T47D (cell line): ENCODE data around the gene HOXB8.

Experiments
- DNase-seq, 2 experiments: peaks; one replicate each; pipeline versions ENCODE4 v3.0.0 to v3.0.0-alpha.2; 2011 to 2012; ENCODE audit warnings: low read depth in 1 of 2, low spot score in 1 of 2
- JUND ChIP-seq: IDR thresholded peaks from 2 replicates; pipeline ENCODE4 v1.6.1; 2012; ENCODE audit warnings: low read depth
- in situ Hi-C: cut with HindIII; loops from 2 replicates; pipeline ENCODE4 v1.10.0; 2016; ENCODE audit warnings: low sequenced_read_pairs, low pct_unique_long_range_greater_than_20kb

HOXB8 gene

DNA sequence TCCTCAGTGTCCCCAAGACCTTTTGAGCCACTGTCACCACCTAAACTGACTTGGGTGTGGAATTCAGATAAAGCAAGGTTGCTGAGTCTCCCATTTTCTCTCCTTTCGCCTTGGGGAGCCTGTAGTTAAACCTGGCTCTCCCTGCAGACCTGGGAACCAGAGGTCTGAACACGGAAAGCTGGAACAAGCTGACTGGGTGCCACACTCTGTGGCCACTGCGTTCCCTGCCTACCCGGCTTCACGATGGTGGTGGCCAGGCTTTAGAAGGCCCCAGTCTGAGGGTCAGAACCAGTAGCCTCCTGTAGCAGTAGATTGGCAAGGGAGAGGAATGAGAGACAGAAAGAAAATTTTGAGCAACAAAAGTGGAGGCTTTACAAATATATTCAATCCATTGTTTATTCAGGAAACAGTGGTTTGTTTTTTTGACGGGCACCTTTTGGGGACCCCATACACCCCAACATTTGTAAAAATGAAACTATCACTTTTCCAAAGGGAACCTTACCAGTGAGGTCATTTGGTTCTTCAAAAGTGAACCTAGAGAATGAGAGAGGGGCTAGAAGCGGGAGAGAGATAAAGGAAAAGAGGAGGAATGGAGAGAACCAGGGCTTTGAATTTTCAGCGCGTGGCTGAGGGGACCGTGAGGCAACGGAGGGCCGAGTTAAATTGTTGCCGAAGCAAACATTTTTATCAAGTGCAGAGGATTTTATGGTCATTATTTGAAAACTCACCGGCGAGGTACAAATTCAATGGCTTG lies 1.8 kb upstream of the HOXB8 start:
- DNase-seq: no peak
- TF ChIP-seq JUND: no peak
- in situ Hi-C loops: no loop called here

GRCh38 chr17:48615963-48616716 lies 1.0 kb upstream of the HOXB8 start:
- in situ Hi-C loops: no loop called here
- no peak for DNase-seq
- TF ChIP-seq JUND: no peak

GRCh38 chr17:48613862-48614694 lies 1.0 kb downstream of the HOXB8 start:
- in situ Hi-C loops: no loop called here
- no peak for DNase-seq
- TF ChIP-seq JUND: no peak

- peak in 1 of 2 experiments; percentile 57 for DNase-seq
- in situ Hi-C loops: no loop called here
- TF ChIP-seq JUND: no peak
Measured at GRCh38 chr17:48612854-48613691, 2.0 kb downstream of the HOXB8 start.

DNA sequence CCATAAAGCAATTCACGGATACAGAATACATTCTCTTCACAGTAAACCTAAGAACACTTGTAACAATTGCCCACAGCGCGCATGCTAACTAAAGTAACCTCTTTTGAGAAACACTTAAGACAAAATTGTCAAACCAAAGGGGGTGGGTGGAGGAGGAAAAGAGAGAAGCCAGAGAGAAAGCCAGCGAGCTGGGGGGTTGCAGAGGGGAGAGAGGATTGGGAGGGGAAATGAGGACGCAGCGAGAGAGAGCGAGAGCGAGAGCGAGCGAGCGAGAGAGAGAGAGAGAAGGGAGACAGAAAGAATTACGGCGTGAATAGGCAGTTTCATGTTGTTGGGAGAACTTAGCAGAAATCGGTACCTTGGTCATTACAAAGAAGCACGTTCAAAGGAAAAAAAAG lies 2.6 kb downstream of the HOXB8 start:
- TF ChIP-seq JUND: no peak
- DNase-seq: no peak
- in situ Hi-C loops: no loop called here

DNA sequence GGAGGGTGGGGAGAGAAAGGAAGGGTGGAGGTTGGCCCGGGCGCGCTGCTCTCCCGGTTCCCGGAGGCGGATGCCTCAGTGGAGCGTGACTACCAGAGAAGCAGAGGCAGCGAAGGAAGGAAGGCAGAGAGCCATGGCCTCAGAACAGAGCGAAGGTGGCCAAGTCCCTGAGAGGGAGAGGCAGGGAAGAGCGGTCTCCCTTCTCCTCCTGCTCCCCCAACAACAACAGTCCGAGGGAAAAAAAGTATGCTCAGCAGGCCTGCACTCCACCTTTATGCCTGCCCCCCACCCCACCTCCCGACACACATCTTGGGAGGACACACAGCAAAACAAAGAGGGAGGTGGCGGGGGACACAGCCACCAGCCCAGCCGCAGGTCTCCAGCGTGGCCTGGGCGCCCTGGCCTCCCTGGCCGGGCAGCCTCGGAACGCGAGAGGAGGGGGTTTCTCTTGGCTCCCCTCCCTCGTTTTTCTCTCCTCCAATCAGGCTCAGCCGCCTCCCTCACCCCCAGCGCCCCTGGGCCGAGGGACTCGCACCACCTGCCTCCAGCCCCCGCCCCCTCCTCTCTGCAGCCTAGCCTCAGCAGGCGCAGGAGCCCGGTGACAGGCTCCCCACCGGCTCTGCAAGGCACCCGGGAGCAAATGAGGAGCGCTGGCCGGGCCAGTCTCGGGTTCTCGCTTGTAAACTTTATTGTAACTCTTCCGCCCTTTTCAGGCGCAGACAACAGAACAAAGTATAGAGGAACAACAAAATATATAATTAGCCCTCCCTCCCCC lies 3.2 kb downstream of the HOXB8 start:
- DNase-seq: peak in 1 of 2 experiments; percentile 60
- in situ Hi-C loops: no loop called here
- TF ChIP-seq JUND: no peak

- in situ Hi-C loops: no loop called here
- no peak for TF ChIP-seq JUND
- DNase-seq: peak; percentile 60 to 70
Measured at GRCh38 chr17:48611213-48611612, 3.9 kb downstream of the HOXB8 start.

- TF ChIP-seq JUND: no peak
- in situ Hi-C loops: no loop called here
- DNase-seq: peak; percentile 68 to 82
Measured at GRCh38 chr17:48610282-48611211, 4.5 kb downstream of the HOXB8 start, which contains the start of gene HOXB7. Gene HOXB7, minus strand, starts transcription at chr17:48611017. Its CDS starts 99 bp downstream, at chr17:48610918.

- no peak for DNase-seq
- no peak for TF ChIP-seq JUND
- in situ Hi-C loops: no loop called here
Measured at GRCh38 chr17:48609759-48610281, 5.3 kb downstream of the HOXB8 start.

GRCh38 chr17:48609033-48609432 lies 6.1 kb downstream of the HOXB8 start:
- no peak for DNase-seq
- in situ Hi-C loops: no loop called here
- no peak for TF ChIP-seq JUND
